HG03045 (cell line): Measurements from ENCODE around the gene UBN2.
A peak's percentile ranks its signal among the peaks of the same experiment; 100 is the strongest.
"Not testable (repeated sequence)": the region's sequence is repeated elsewhere in the genome, so short reads cannot be mapped to it uniquely, and the experiment has no call there.

ENCODE experiments used
- ATAC-seq: cut with Tn5 transposase; IDR thresholded peaks from one replicate; pipeline ENCODE4 v1.9.1; 2021; ENCODE audit warnings: mild to moderate bottlenecking, moderate library complexity; ENCODE audit not compliant: unreplicated experiment

Gene UBN2

DNA sequence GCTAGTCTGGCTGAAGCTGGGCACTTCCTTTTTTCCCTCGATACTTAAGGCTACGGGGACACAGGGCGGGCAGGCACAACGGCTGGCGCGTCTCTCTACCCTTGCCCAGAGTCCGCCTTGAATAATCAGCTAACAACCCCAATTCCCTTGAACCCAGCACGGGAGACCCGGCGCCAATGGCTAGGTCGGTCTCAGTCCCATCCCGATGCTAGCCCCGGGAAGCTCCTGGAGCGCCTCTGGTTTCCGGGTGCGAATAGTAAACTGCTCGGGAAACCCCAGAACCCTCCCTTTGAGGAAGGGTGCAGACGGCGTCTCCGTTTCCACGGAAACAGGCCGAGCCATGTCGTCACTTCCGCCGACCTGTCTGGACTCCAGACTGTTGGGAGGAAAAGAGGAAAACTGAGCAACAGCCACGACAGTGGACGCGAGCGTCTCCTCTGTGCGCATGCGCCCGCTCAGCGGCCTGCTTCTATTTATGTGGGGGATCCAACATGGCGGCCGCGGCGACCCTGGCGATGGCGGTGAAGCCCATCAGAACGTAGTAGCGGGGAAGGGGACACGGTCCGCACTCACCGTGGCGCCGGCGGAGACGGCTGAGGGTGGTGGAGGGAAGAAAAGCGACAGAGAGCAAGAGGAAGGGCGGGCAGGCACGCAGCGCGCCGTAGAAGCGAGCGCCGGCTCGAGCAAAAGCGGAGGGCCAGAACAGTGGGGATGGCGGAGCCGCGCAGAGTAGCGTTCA lies at the start of gene UBN2:
Gene UBN2, plus strand, starts transcription at position 464 of the 739 bp plus-strand sequence. Its CDS starts 248 bp downstream, at position 712.
- ATAC-seq, result peak; percentile 95

DNA sequence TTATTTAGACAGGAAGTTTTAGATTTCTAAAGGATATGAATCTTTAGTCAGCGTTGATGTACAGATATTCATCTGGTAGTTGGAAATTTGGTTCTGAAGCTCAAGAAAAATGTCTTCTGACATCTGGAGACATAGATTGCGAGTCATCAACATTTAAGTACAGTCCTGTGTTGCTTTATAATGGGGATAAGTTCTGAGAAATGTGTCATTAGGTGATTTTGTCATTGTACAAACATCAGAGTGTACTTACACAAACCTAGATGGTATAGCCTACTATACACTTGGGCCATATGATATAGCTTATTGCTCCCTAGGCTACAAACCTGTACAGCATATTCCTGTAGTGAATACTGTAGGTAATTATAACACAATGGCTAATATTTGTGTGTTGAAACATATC lies 49.6 kb upstream of the UBN2 start:
- no peak for ATAC-seq

DNA sequence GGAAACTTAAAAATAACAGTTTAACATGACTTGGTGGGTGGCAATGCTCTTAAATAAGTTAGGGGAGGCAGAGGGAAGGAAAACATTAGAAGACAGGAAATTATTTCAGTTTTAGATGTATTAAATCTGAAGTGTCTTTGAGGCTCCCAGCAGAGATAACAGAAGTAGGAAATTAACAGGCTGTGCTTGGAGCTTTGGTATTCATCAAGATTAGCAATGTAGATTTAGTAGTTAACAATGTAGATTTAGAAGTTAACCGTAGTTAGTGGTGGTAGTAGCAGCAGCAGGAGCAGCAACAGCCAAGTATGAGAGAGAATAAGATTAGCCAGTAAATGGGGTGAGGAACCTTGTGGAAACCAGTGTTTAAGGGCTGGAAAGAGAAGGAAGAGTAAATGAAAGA lies 48.7 kb upstream of the UBN2 start:
- ATAC-seq, result no peak

DNA sequence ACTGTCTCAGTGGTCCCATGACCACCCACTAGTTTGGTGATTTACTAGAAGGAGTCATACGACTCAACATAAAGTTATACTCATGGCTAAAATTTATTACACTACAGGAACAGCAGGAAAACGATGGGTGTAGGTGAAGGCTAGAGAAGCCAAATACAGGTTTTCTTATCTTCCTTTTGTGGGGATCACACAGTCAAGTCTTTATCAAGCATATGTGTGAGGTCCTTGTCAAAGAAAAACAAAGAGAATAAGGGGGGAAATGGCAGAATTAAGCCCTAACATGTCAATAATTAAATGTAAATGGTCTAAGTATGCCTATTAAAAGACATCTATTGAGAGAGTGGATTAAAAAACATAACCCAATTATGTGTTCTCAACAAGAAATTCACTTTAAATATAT lies 47.8 kb upstream of the UBN2 start:
- ATAC-seq, result no peak

DNA sequence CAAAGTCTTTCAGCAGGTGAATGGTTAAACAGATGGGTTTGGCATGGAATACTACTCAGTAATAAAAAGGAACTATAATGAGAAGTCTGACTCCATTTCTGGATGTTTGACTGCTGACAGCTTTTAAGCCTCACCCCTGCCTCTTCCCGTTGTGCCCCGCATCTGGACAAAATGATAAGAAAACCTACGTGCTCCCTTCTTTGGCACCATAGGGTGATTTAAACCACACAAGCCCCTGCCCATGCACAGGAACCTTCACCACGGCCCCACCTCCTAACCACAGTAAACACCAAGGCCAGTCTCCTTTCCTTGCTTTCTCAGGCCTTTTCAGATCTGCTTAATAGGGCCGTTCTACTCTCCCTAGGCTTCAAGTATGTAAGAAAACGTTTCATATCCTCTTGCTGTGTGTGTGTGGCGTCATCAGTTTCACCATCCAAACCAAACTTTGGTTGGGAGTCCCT lies 47.1 kb upstream of the UBN2 start:
- no peak for ATAC-seq

DNA sequence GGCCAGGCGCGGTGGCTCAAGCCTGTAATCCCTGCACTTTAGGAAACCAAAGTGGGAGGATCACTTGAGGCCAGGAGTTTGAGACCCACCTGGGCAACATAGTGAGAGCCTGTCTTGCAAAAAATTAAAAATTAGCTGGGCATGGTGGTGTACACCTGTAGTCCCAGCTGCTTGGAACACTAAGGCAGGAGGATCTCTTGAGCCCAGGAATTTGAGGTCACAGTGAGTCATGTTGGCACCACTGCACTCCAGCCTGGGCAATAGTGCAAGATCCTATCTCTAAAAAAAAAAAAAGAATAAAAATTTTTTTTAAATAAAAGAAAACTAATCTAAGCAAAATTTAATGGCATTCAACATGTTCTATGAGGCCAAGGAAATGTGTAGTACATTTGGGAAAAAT lies 44.9 kb upstream of the UBN2 start:
- no peak for ATAC-seq

DNA sequence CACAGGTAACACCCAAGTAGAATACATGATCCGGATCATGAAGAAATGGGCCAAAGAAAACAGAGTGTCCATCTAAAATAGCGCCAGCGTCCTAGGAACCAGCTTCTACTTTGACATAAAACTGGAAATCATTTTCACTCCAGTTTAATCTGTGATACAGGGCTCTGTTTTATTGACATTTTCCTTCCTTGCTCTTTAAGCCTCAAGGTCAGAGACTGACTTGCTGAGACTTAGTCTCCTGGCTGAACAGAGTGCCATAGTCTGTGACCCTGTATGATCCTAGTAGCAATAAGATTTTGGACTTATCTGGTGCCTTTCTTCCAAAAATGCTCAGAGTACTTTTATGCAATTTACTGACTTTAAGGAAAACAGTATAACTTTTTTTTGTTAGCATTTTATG lies 41.7 kb upstream of the UBN2 start:
- no peak for ATAC-seq

DNA sequence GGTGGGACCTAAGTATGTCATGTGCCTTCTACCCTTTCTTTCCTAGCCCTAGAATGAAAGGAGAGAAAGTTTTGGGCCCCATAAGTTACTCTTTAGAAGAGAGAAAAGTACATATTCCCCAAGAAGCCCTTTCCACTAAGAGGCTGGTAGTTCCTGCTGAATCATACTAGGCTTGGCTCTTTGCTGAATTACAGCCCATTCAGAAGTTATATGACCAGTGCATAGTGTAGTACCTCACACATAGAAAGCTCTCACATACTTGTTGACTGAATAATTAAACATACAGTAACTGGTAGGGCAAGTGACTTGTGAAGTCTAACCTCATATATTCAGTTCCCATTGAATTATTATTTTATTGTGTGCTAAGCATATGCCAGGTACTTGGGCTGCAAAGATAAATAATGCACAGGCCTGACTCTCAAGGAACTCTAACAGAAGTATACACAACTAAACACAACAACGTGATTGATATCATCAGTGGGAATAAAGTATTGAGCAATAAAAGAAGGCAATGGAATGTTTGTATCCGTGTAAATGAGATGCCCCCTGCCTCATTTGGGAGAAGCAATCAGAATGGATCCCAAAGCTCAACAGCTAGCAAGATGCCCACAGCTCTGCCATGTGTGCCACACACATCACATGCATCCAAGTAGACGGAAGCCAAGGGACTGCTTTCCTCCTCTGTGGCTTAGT lies 38.9 kb upstream of the UBN2 start:
- no peak for ATAC-seq

DNA sequence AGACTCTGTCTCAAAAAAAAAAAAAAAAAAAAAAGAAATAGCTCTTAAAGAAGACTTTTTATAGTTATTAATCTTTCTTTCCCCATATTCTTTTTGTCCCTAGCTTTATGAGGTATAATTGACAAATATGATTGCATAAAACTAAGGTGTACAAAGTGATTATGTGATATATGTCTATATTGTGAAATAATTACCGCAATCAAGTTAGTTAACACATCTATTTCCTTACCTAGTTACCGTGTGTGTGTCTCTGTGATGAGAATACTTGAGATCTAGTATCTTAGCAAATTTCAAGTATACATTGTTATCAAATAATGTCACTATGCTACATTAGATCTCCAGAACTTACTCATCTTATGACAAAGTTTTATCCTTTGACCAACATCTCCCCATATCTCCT lies 30.7 kb upstream of the UBN2 start:
- no peak for ATAC-seq

DNA sequence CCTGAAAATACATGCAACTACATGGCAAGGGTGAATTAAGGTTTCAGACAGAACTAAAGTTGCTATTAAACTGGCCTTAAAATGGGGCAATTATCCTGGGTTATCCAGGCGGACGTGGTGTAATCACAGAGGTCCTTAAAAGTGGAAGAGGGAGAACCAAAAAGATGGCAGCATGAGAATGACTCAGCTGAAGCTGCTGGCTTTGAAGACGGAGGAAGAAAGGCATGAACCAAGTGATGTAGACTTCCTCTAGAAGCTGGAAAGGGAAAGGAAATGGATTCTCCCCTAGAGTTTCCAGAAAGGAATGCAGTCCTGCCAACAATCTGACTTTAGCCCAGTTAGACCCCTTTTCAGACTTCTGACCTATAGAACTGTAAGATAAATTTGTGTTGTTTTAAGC lies 27.0 kb upstream of the UBN2 start:
- ATAC-seq, result no peak

DNA sequence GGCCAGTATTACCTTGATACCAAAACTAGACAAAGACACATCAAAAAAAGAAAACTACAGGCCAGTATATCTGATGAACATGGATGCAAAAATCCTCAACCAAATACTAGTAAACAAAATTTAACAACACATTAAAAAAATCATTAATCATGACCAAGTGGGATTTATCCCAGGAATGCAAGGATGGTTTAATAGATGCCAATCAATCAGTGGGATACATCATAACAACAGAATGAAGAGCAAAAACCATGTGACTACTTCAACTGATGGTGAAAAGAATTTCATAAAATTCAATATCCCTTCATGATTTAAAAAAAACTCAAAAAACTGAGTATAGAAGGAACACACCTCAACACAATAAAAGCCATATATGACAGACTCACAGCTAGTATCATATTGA lies 25.2 kb upstream of the UBN2 start:
- ATAC-seq, result no peak

DNA sequence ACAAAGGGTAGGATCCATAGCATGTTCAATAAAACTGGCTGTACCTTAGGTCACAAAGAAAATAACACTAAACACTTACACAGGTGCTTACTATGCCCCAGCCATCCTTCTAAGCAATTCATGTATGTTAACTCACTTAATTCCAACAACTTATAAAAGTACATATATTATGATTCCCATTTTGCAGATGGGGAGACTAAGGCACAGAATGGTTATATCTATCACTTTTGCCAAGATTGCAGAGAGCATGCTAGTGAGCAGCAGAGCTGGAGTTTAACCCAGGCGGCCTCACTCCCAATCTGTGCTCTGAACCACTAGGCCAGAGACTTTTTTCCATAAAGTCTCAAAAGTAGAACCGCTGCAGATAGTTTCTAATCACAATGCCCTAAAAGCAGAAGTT lies 18.9 kb upstream of the UBN2 start:
- ATAC-seq, result no peak

DNA sequence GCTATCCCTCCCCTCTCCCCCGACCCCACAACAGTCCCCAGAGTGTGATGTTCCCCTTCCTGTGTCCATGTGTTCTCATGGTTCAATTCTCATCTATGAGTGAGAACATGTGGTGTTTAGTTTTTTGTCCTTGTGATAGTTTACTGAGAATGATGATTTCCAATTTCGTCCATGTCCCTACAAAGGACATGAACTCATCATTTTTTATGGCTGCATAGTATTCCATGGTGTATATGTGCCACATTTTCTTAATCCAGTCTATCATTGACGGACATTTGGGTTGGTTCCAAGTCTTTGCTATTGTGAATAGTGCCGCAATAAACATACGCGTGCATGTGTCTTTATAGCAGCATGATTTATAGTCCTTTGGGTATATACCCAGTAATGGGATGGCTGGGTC lies 17.5 kb upstream of the UBN2 start:
- ATAC-seq, result not testable (repeated sequence)

DNA sequence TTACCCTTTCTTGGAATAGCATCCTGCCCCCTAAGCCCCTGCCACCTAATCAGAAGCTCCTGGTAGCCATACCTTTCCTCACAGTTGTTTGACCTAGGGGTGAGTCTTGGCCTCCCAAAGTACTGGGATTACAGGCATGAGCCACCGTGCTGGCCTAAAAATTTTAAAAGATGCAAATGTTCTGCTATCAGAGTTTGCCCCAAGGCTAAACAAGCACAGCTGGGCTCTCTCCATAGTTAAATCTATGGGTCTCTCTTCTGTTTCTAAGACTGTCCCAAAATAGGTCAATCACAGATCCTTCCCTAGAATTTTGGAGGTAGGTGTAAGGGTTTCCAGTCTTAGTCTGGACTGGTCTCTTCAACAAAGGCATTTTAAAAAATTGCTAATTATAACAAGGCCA lies 12.9 kb upstream of the UBN2 start:
- no peak for ATAC-seq

DNA sequence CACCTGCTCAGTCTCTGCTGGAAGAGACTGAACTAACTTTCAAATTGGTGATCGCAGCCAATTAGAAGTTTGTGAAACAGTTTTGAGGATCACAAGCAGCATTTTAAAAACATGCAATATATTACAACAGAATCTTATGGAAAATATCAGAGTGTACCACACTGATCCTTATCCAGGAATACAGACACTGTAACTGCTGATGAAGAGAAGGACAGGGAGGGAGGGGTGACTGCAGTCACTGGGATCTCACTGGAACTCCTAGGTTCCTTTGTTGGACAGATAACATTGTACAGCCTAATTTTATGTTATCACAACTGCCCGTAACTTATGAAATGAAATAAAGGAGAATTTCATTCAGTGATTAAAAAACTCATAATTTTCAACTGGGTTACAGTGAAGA lies 6.8 kb upstream of the UBN2 start:
- ATAC-seq, result no peak

DNA sequence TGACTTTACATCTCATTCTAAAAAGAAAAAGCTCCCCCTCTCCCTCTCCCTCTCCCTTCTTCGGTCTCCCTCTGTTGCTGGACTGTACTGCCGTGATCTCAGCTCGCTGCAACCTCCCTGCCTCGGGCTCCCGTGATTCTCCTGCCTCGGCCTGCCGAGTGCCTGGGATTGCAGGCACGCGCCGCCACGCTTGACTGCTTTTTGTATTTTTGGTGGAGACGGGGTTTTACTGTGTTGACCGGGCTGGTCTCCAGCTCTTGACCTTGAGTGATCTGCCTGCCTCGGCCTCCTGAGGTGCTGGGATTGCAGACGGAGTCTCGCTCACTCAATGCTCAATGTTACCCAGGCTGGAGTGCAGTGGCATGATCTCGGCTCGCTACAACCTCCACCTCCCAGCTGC lies 6.2 kb upstream of the UBN2 start:
- ATAC-seq, result not testable (repeated sequence)

DNA sequence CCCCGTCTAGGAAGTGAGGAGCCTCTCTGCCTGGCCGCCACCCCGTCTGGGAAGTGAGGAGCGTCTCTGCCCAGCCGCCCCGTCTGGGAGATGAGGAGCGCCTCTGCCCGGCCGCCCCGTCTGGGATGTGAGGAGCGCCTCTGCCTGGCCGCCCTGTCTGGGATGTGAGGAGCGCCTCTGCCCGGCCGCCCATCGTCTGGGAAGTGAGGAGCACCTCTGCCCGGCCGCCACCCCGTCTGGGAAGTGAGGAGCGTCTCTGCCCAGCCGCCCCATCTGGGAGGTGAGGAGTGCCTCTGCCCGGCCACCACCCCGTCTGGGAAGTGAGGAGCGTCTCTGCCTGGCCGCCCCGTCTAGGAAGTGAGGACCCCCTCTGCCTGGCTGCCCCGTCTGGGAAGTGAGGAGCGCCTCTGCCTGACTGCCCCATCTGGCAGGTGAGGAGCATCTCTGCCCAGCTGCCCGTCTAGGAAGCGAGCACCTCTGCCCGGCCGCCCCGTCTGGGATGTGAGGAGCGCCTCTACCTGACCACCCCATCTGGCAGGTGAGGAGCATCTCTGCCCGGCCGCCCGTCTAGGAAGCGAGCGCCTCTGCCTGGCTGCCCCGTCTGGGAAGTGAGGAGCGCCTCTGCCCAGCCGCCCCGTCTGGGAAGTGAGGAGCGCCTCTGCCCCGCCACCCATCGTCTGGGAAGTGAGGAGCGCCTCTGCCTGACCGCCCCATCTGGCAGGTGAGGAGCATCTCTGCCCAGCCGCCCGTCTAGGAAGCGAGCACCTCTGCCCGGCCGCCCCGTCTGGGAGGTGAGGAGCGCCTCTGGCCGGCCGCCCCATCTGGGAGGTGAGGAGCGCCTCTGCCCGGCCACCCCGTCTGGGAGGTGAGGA lies 5.5 kb upstream of the UBN2 start:
- ATAC-seq, result not testable (repeated sequence)

DNA sequence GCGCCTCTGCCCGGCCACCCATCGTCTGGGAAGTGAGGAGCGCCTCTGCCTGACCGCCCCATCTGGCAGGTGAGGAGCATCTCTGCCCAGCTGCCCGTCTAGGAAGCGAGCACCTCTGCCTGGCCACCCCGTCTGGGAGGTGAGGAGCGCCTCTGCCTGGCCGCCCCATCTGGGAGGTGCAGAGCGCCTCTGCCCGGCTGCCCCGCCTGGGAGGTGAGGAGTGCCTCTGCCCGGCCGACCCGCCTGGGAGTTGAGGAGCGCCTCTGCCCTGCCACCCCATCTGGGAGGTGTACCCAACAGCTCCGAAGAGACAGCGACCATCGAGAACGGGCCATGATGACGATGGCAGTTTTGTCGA lies 4.9 kb upstream of the UBN2 start:
- not testable (repeated sequence) for ATAC-seq

DNA sequence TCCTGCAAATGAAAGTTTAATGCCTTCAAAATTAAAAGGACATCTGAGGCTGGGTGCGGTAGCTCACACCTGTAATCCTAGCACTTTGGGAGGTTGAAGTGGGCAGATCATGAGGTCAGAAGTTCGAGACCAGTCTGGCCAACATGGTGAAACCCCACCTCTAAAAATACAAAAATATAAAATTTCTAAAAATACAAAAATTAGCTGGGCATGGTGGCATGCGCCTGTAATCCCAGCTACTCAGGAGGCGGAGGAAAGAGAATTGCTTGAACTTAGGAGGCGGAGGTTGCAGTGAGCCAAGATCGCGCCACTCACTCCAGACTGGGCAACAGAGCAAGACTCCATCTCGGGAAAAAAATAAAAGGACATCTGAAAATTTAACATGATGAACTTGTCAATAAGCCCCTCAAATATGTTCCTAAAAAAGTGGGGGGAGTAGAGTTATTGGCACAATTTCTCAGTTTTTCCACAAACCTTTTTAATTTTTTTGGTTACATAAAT lies 4.0 kb upstream of the UBN2 start:
- not testable (repeated sequence) for ATAC-seq

DNA sequence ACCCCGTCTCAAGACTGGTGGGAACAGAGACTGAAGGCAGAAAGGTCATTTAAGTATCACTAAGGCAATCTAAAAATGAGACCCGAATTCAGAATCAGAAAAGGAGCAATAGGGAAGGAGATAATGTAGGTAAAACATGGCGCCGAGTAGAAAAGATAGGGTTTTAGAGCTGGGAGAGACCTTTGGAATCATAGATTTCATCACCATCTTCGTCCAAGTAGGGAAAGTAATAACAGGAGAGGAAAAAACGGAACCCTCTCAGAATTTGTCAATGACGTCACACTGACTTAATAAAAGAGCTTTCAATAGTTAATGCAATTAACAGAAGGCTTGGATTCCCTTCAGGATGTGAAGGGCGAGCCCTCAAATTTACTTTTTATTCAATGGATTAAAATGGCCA lies 1.0 kb upstream of the UBN2 start:
- no peak for ATAC-seq

DNA sequence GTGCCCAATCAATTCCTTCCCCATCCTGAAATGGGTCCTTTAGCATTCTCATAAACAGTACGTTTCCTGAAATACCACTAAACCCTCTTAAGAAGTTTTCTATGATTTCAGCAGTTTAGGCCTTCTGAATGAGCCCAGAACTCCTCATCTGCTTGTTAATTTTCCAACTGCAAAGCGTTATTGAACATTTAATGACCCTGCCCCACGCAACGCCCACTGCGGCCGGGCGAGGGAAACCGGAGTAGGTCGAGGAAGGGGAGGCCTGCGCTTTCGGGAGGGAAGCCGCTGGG lies 608 bp upstream of the UBN2 start:
- no peak for ATAC-seq
